ENCODE data around the gene SORBS2. TPM values are rescaled to one million over a fixed set of nuclear protein-coding genes. Genes with fewer than 3 reads are reported as not detected.

SORBS2 gene
- 4.8 and 24.0 TPM in 2 replicates for total RNA-seq (ENCODE audit: low replicate concordance)

GRCh38 chr4:185811509-185812364 lies at the start of gene SORBS2:
TSS of gene SORBS2 (minus strand) at chr4:185812194. CDS start at chr4:185690571, 121,623 bp downstream.

